GM12891 (cell line): Measurements from ENCODE around the gene LMF2.
"Not testable (repeated sequence)": the region's sequence is repeated elsewhere in the genome, so short reads cannot be mapped to it uniquely, and the experiment has no call there.

ENCODE experiments used
- DNase-seq: peaks from one replicate; pipeline ENCODE4 v3.0.0; 2011; ENCODE audit warnings: low spot score; ENCODE audit not compliant: insufficient read length
- FAIRE-seq: peaks from 2 replicates; lab custom pipeline; 2011; peaks lifted over from hg19 to GRCh38; lab: Jason Lieb, UNC
- PAX5 ChIP-seq: IDR thresholded peaks from 2 replicates; pipeline ENCODE4 v1.6.1; 2011; ENCODE audit warnings: low read length, moderate library complexity, mild to moderate bottlenecking; ENCODE audit not compliant: insufficient read depth, severe bottlenecking
- POLR2A ChIP-seq: IDR thresholded peaks from 2 replicates; pipeline ENCODE4 v1.6.1; 2011; ENCODE audit warnings: low read depth, low read length, control low read depth
- POLR2AphosphoS5 ChIP-seq: IDR thresholded peaks from 2 replicates; pipeline ENCODE4 v1.6.1; 2011; ENCODE audit warnings: low read depth, low read length, control low read depth
- POU2F2 ChIP-seq: IDR thresholded peaks from 2 replicates; pipeline ENCODE4 v1.6.1; 2011; ENCODE audit warnings: low read depth, mild to moderate bottlenecking, control low read depth, low read length, moderate library complexity
- SPI1 ChIP-seq: IDR thresholded peaks from 2 replicates; pipeline ENCODE4 v1.6.1; 2011; ENCODE audit warnings: low read depth, low read length, control low read depth
- TAF1 ChIP-seq: IDR thresholded peaks from 2 replicates; pipeline ENCODE4 v1.6.1; 2011; ENCODE audit warnings: low read depth, low read length, control low read depth

LMF2 gene

DNA sequence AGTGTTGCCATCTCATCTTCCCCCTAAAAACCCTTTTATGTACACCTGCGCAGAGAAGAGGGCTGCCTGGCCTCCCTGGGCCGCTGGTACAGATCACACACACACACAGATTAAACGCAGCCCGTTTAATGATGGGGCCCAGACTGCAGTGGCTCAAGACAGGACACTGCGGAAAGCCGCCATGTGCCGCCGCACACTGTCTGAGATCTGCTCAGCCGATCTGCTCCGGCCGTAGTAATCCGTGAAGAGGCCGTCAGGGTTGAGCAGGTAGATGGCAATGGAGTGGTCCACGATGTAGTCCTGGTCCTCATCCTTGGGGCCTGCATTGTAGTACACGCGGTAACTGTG is 15.9 kb upstream of the LMF2 start:
- no peak for FAIRE-seq
- no peak for DNase-seq
- 0 out of 2 replicates have a peak, but pooled peaks have one; percentile 10 for TF ChIP-seq POLR2A
- TF ChIP-seq TAF1, result no peak

GRCh38 chr22:50522806-50523438 is 15.4 kb upstream of the LMF2 start:
- no peak for FAIRE-seq
- no peak for DNase-seq
- TF ChIP-seq SPI1 (no peak), POLR2A (no peak), TAF1 (no peak), POLR2AphosphoS5 (peak; percentile 43; the same call in 1 of the 2 replicates), POU2F2 (no peak)

DNA sequence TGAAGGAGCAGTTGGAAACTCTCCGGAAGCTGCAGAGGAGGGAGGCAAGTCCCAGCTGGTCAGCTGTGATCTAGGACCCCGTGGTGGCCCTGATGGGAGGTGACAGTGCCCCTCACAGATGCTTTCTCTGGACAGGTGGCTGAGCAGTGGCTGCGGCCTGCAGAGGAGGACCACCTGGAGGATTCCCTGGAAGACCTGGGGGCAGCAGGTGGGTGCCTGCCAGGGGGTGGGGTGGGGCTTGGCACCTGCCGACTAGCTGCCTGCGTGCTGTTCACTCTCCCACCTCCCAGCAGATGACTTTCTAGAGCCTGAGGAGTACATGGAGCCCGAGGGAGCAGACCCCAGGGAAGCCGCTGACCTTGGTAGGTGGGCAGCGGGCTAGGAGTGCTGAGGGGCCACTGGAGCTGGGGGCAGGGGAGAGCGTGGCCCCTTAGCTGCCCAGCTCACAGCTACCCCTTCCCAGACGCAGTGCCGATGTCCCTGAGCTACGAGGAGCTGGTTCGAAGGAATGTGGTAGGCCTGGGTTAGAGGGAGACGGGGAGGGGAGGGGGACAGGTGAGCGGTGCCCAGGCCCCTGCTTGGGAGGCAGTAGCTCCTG is 14.8 kb upstream of the LMF2 start:
- TF ChIP-seq TAF1, result no peak
- no peak for TF ChIP-seq POLR2A
- TF ChIP-seq POLR2AphosphoS5, result no peak; the same call in 1 of the 2 replicates
- FAIRE-seq (no peak), DNase-seq (no peak)

DNA sequence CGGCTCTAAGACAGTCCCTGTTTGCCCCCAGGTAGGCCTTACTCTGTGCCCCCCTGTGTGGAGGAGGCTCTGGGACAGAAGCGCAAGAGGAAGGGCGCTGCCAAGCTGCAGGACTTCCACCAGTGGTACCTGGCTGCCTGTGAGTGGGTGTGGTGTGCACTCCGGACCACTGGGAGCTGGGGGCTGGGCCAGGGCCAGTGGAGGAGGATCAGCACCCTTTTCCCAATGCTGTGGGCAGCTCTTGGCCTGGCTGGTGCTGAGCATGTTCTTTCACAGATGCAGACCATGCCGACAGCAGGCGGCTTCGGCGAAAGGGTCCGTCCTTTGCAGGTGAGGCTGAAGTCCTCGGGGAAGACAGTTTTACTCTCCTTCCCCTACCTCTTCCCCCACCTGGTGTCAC is 14.2 kb upstream of the LMF2 start:
- no peak for FAIRE-seq
- TF ChIP-seq POLR2AphosphoS5, result no peak
- TF ChIP-seq PAX5, result no peak
- no peak for TF ChIP-seq SPI1
- TF ChIP-seq TAF1, result no peak
- no peak for TF ChIP-seq POLR2A
- no peak for TF ChIP-seq POU2F2

DNA sequence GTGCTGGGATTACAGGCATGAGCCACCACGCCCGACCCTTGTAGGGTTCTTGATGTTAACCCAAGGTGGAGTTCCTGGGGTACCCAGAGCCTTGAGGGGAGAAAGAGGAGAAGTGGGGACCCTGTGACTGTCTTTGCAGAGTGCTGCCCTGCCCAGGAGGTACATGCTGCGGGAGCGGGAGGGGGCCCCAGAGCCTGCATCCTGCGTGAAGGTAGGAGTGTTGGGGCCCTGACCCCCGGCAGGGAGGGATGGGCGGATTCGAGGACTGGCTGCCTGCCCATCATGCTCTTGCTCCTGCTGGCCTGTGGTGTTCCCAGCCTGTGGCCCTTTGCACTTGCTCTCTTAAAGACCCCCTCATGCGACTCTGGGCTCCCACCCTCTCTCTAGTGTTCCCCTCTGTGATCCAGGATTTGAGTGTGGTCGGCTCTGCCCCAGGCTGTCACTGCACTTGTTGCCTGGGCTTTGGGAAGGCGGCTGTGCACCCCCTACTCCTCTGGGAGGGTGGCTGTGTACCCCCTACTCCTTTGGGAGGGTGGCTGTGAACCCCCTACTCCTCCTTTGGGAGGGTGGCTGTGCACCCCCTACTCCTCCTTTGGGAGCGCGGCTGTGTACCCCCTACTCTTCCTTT is 13.4 kb upstream of the LMF2 start:
- TF ChIP-seq PAX5 (no peak), SPI1 (no peak), TAF1 (no peak), POU2F2 (no peak), POLR2AphosphoS5 (no peak), POLR2A (no peak)
- DNase-seq (no peak), FAIRE-seq (no peak)

More for the DNA sequence above, 14.2 kb upstream of the LMF2 start:
- no peak for DNase-seq

DNA sequence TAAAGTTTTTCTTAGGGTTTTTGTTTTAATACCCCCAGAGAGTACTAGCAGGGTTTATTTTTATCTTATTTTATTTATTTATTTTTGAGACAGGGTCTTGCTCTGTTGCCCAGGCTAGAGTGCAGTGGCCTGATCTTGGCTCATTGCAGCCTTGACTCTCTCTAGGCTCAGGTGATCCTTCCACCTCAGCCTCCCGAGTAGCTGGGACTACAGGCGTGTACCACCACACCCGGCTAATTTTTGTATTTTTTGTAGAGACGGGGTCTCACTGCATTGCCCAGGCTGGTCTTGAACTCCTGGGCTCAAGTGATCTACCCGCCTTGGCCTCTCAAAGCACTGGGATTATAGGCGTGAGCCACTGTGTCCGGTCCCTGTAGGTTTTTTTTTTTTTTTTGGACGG is 12.7 kb upstream of the LMF2 start:
- FAIRE-seq, DNase-seq: not testable (repeated sequence)

DNA sequence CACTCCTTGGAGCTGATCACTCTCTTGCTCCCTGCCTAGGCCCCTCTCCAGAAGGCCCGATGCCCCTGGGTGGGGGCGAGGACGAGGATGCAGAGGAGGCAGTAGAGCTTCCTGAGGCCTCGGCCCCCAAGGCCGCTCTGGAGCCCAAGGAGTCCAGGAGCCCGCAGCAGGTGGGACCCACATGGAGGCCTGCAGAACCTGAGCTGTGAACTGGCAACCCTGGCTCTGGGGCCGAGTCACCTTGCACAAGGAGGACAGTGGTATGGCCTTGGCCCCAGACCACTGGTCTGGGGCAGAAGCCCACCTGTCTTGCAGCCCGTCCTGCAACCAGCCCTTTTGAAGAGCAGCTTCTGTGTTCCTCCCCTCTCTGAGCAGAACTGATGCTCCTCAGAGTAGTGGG is 11.6 kb upstream of the LMF2 start:
- no peak for DNase-seq
- no peak for TF ChIP-seq SPI1
- no peak for TF ChIP-seq POLR2A
- TF ChIP-seq PAX5, result no peak
- no peak for TF ChIP-seq TAF1
- TF ChIP-seq POU2F2, result no peak
- TF ChIP-seq POLR2AphosphoS5, result no peak
- FAIRE-seq, result no peak

- FAIRE-seq, result no peak
- no peak for TF ChIP-seq PAX5
- no peak for TF ChIP-seq SPI1
- no peak for TF ChIP-seq POLR2AphosphoS5
- TF ChIP-seq POU2F2, result no peak
- no peak for TF ChIP-seq POLR2A
- no peak for TF ChIP-seq TAF1
Measured at GRCh38 chr22:50518606-50519005, 11.1 kb upstream of the LMF2 start.

GRCh38 chr22:50517495-50518260 is 10.2 kb upstream of the LMF2 start:
- DNase-seq, result no peak
- FAIRE-seq, result no peak
- TF ChIP-seq SPI1, result no peak
- no peak for TF ChIP-seq POLR2AphosphoS5
- no peak for TF ChIP-seq POLR2A
- no peak for TF ChIP-seq PAX5
- TF ChIP-seq TAF1, result no peak
- TF ChIP-seq POU2F2, result no peak

More at GRCh38 chr22:50518606-50519005, 11.1 kb upstream of the LMF2 start:
- no peak for DNase-seq

- DNase-seq, result no peak
- no peak for TF ChIP-seq POLR2AphosphoS5
- TF ChIP-seq PAX5, result no peak
- no peak for TF ChIP-seq POLR2A
- no peak for TF ChIP-seq SPI1
- no peak for TF ChIP-seq TAF1
- no peak for TF ChIP-seq POU2F2
- no peak for FAIRE-seq
Measured at GRCh38 chr22:50516891-50517290, 9.4 kb upstream of the LMF2 start.
